ENCODE data around the gene TRIM56. TPM values are rescaled to one million over a fixed set of nuclear protein-coding genes. Genes with fewer than 3 reads are reported as not detected.
"Not testable (repeated sequence)": the region's sequence is repeated elsewhere in the genome, so short reads cannot be mapped to it uniquely, and the experiment has no call there.

The TRIM56 gene
- polyA plus RNA-seq, 1 experiment: 3.2 TPM

DNA sequence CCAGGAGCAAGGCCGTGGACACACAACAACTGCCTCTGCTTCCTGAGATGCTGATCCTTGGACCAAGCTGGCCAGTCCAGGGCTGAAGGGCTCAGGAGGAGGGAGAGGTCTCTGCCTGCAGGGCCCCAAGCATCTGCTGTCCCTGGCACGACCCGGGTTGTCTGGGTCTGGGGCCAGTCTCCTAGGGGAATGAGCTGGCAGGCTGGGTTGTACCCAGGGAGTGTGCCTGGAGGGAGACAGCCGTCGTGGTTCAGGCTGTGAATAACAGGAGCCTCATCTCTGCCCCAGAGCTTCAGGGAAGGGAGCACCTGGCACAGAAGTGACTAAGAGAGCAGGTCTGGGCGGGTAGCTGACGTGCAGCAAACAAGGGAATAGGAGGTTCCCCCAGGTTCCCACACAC, 23.7 kb downstream of the TRIM56 start:
- TF ChIP-seq, protein P1, sequence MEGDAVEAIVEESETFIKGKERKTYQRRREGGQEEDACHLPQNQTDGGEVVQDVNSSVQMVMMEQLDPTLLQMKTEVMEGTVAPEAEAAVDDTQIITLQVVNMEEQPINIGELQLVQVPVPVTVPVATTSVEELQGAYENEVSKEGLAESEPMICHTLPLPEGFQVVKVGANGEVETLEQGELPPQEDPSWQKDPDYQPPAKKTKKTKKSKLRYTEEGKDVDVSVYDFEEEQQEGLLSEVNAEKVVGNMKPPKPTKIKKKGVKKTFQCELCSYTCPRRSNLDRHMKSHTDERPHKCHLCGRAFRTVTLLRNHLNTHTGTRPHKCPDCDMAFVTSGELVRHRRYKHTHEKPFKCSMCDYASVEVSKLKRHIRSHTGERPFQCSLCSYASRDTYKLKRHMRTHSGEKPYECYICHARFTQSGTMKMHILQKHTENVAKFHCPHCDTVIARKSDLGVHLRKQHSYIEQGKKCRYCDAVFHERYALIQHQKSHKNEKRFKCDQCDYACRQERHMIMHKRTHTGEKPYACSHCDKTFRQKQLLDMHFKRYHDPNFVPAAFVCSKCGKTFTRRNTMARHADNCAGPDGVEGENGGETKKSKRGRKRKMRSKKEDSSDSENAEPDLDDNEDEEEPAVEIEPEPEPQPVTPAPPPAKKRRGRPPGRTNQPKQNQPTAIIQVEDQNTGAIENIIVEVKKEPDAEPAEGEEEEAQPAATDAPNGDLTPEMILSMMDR (IDR thresholded peaks at IDR 0.05; ENCODE audit: insufficient read depth, low read depth, low read length): no peak
- Histone ChIP-seq H3K4me3 (ENCODE audit: low read depth, low read length) (no peak overlapping the region), H3K27me3 (ENCODE audit: control insufficient read depth, insufficient read depth, low read length) (no peaks in the 10 kb centered on the region), H3K36me3 (ENCODE audit: control insufficient read depth, insufficient read depth, low read length) (no peaks in the 10 kb centered on the region)
- no peak for DNase-seq (ENCODE audit: low read depth)
- CTCF ChIA-PET: interaction anchor here (0.7 to 1.1 kb wide), 2 partner anchors 14 to 35 kb away, joined by 3 read pairs; no protein-coding TSS in a partner anchor
- POLR2A ChIA-PET: no interaction called here

DNA sequence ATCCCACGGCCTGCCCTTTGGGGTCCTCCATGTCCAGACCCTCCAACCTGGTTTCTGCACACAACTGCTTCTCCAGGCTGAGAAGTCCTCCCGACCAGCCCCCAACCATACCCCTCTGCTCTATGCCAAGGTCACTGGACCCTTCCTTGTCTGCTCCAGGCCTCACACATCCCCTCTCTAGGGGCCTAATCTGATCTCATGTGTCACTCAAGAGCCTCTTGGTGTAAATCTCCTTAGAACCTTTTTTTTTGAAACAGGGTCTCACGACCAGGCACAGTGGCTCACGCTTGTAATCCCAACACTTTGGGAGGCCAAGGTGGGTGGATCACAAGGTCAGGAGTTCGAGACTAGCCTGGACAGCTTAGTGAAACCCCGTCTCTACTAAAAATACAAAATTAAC, 24.1 kb downstream of the TRIM56 start:
- ChIA-PET CTCF (interaction anchor here (0.7 to 1.2 kb wide), 3 partner anchors 8 to 34 kb away, joined by 3 read pairs; no protein-coding TSS in a partner anchor), POLR2A (no interaction called here)
- Histone ChIP-seq H3K36me3 (ENCODE audit: control insufficient read depth, insufficient read depth, low read length) (no peaks in the 10 kb centered on the region), H3K27me3 (ENCODE audit: control insufficient read depth, insufficient read depth, low read length) (no peaks in the 10 kb centered on the region), H3K4me3 (ENCODE audit: low read depth, low read length) (no peak overlapping the region)
- TF ChIP-seq, protein P1 (IDR thresholded peaks at IDR 0.05; ENCODE audit: insufficient read depth, low read depth, low read length): no peak
- no peak for DNase-seq (ENCODE audit: low read depth)

DNA sequence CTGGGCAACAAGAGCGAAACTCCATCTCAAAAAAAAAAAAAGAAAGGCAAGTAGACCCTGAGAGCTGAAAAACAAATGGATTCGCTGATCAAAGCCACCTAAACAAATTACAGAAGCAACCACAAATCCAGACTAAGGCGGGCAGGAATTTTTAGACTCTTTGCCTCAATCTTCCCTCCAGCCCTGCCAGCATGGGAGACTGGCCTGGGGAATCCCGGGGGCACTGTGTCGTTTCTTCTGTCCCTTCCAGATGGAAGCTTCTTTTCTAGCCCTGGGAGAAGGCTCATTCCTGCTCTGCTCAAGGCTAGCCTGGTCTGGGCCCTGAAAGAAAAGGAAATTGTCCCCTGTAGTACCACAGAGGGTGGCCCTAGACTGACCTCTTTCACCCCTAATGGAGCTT, 26.0 kb downstream of the TRIM56 start:
- no peak for DNase-seq (ENCODE audit: low read depth)
- no peaks in the 10 kb centered on the region for H3K27me3 ChIP-seq (ENCODE audit: control insufficient read depth, insufficient read depth, low read length)
- no peaks in the 10 kb centered on the region for H3K36me3 ChIP-seq (ENCODE audit: control insufficient read depth, insufficient read depth, low read length)
- H3K4me3 ChIP-seq (ENCODE audit: low read depth, low read length): no peak overlapping the region
- ChIA-PET CTCF (interaction anchor here (0.9 to 2.7 kb wide), 4 partner anchors 10 to 236 kb away, joined by 4 to 11 read pairs (median 5); partner anchors contain the start of gene SRRT), POLR2A (no interaction called here)
- TF ChIP-seq, protein P1 (IDR thresholded peaks at IDR 0.05; ENCODE audit: insufficient read depth, low read depth, low read length): no peak

DNA sequence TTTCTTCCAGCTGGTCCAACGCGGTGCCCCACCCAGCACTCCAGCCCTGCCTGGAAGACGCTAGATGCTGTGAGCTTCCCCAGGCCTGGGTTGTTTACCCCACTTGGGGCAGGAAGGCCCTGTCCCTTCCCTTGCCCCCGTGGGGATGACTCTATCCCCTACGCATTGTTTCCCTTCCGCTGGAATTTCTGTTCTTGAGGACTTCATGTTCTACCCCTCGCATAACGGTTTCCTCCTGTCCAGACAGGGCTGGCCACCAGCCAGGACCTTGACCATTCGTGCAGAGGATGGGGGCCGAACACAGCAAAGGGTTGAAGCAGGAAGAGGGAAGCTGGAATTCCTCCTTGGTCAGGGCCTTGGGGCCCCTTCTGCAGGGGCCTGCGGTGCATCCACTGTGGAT, 27.0 kb downstream of the TRIM56 start:
- no peaks in the 10 kb centered on the region for H3K36me3 ChIP-seq (ENCODE audit: control insufficient read depth, insufficient read depth, low read length)
- no peak for DNase-seq (ENCODE audit: low read depth)
- ChIA-PET POLR2A (no interaction called here), CTCF (interaction anchor here (0.8 to 2.7 kb wide), 4 partner anchors 11 to 35 kb away, joined by 3 to 11 read pairs (median 5); no protein-coding TSS in a partner anchor)
- TF ChIP-seq, protein P1 (IDR thresholded peaks at IDR 0.05; ENCODE audit: insufficient read depth, low read depth, low read length): no peak
- no peaks in the 10 kb centered on the region for H3K27me3 ChIP-seq (ENCODE audit: control insufficient read depth, insufficient read depth, low read length)
- H3K4me3 ChIP-seq (ENCODE audit: low read depth, low read length): no peak overlapping the region

DNA sequence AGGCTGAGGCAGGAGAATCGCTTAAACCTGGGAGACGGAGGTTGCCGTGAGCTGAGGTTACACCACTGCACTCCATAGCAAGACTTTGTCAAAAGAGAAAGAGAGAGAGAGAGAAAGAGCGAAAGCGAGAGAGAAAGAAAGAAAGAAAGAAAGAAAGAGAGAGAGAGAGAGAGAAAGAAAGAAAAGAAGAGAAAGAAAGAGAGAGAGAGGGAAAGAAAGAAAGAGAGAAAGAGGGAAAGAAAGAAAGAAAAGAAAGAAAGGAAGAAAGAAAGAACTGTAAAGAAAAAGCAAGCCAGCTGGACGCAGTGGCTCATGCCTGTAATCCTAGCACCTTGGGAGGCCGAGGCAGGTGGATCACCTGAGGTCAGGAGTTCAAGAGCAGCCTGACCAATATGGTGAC, 27.9 kb downstream of the TRIM56 start:
- DNase-seq (ENCODE audit: low read depth); H3K4me3 ChIP-seq (ENCODE audit: low read depth, low read length); H3K36me3 ChIP-seq (ENCODE audit: control insufficient read depth, insufficient read depth, low read length); H3K27me3 ChIP-seq (ENCODE audit: control insufficient read depth, insufficient read depth, low read length); POLR2A ChIA-PET: not testable (repeated sequence)
- CTCF ChIA-PET: interaction anchor here (1.2 kb wide), 1 partner anchor 20 kb away, joined by 3 read pairs; no protein-coding TSS in a partner anchor

DNA sequence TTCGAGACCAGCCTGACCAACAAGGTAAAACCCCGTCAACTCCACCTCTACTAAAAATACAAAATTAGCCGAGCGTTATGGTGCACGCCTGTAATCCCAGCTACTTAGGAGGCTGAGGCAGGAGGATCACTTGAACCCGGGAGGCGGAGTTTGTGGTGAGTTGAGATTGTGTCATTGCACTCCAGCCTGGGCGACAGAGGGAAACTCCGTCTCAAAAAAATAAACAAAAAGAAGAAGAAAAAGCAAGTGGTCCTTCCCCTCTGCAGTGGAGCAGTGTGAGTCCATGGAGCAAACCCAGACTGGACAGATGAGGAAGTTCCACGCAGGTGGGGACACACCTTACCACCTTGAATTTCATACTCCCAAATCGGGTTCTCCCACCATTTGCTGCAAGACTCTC, 28.6 kb downstream of the TRIM56 start:
- no peak for DNase-seq (ENCODE audit: low read depth)
- ChIA-PET CTCF (interaction anchor here (0.8 to 1.9 kb wide), 3 partner anchors 11 to 19 kb away, joined by 3 to 6 read pairs (median 3); no protein-coding TSS in a partner anchor), POLR2A (interaction anchor here (0.6 kb wide), 1 partner anchor 14 kb away, joined by 3 read pairs; no protein-coding TSS in a partner anchor)

More for the DNA sequence above, 28.6 kb downstream of the TRIM56 start:
- no peaks in the 10 kb centered on the region for H3K36me3 ChIP-seq (ENCODE audit: control insufficient read depth, insufficient read depth, low read length)
- TF ChIP-seq, protein P1 (IDR thresholded peaks at IDR 0.05; ENCODE audit: insufficient read depth, low read depth, low read length): no peak
- H3K4me3 ChIP-seq (ENCODE audit: low read depth, low read length): no peak overlapping the region
- no peaks in the 10 kb centered on the region for H3K27me3 ChIP-seq (ENCODE audit: control insufficient read depth, insufficient read depth, low read length)

All from BJ (cell line).